ENCODE results near the gene MSGN1.

GRCh38 chr2:17827316-17827715, 11.1 kb downstream of the MSGN1 start:
- TF ChIP-seq EGR1 (IDR thresholded peaks at IDR 0.05) (no peak), YY1 (IDR thresholded peaks at IDR 0.05; ENCODE audit: low read depth) (no peak), REST (IDR thresholded peaks at IDR 0.05; ENCODE audit: low read depth) (no peak), RAD21 (IDR thresholded peaks at IDR 0.05; ENCODE audit: low read depth) (no peak), FOXM1 (IDR thresholded peaks at IDR 0.05; ENCODE audit: borderline replicate concordance, low read depth) (no peak), TAF1 (IDR thresholded peaks at IDR 0.05; ENCODE audit: low read depth) (no peak), EP300 (IDR thresholded peaks at IDR 0.05; ENCODE audit: borderline replicate concordance) (no peak), USF1 (IDR thresholded peaks at IDR 0.05) (no peak), CREB1 (IDR thresholded peaks at IDR 0.05; ENCODE audit: low read depth) (no peak), MAX (IDR thresholded peaks at IDR 0.05) (no peak), TEAD4 (IDR thresholded peaks at IDR 0.05) (no peak)

All from Ishikawa (cell line).